ENCODE measurements around the gene SEMA5A. TPM values are rescaled to one million over a fixed set of nuclear protein-coding genes. Genes with fewer than 3 reads are reported as not detected.

The SEMA5A gene
- total RNA-seq, 1 donor from 2014 or later: 11.9 TPM

DNA sequence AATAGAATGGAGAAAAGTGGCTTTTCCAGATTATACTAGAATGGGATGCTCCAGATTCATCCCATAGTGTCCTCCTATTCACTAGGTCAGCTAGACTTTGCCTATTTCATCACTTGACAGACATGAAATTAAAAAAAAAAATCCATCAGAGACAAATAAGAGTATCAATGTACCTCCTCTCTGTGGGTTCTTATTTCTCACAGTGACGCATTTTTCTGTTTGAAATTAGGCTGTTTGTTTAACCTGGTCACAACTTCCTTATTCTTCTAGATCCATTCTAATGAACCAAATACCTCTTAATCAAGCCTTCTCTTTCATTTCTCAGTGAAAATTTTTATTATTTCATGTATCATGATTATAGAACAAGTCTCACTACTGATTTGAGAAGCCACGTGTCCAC is 305.4 kb downstream of the SEMA5A start:
- Histone ChIP-seq H3K9ac (no peak overlapping the region), H3K79me2 (ENCODE audit: low read depth) (no peaks in the 10 kb centered on the region), H4K20me1 (ENCODE audit: low read depth) (no peaks in the 10 kb centered on the region), H3K4me2 (no peak overlapping the region), H3F3A (ENCODE audit: low read depth) (no peaks in the 10 kb centered on the region), H3K27me3 (no peaks in the 10 kb centered on the region), H3K36me3 (no peaks in the 10 kb centered on the region), H2AFZ (replicated peaks) (no peak overlapping the region), H3K4me1 (no peaks in the 10 kb centered on the region), H3K4me3 (no peak overlapping the region), H3K9me3 (ENCODE audit: low read depth) (no peaks in the 10 kb centered on the region), H3K27ac (no peak overlapping the region)
- no peak for DNase-seq (ENCODE audit: low spot score)
- Mint-ChIP-seq H3K9me3 (no peaks in the 10 kb centered on the region), H3K4me1 (no peaks in the 10 kb centered on the region), H3K4me3 (no peak overlapping the region), H3K27ac (no peak overlapping the region), H3K36me3 (no peaks in the 10 kb centered on the region), H3K27me3 (ENCODE audit: insufficient read depth, low read depth) (no peaks in the 10 kb centered on the region)
- no peak for TF ChIP-seq EZH2 (IDR thresholded peaks at IDR 0.05)
- no peak for TF ChIP-seq EZH2phosphoT487 (IDR thresholded peaks at IDR 0.05)
- TF ChIP-seq, protein P1, sequence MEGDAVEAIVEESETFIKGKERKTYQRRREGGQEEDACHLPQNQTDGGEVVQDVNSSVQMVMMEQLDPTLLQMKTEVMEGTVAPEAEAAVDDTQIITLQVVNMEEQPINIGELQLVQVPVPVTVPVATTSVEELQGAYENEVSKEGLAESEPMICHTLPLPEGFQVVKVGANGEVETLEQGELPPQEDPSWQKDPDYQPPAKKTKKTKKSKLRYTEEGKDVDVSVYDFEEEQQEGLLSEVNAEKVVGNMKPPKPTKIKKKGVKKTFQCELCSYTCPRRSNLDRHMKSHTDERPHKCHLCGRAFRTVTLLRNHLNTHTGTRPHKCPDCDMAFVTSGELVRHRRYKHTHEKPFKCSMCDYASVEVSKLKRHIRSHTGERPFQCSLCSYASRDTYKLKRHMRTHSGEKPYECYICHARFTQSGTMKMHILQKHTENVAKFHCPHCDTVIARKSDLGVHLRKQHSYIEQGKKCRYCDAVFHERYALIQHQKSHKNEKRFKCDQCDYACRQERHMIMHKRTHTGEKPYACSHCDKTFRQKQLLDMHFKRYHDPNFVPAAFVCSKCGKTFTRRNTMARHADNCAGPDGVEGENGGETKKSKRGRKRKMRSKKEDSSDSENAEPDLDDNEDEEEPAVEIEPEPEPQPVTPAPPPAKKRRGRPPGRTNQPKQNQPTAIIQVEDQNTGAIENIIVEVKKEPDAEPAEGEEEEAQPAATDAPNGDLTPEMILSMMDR (IDR thresholded peaks at IDR 0.05): no peak

- Histone ChIP-seq H3K36me3 (no peaks in the 10 kb centered on the region), H3K9me3 (ENCODE audit: low read depth) (no peaks in the 10 kb centered on the region), H3K27ac (no peak overlapping the region), H3K79me2 (ENCODE audit: low read depth) (no peaks in the 10 kb centered on the region), H3K4me1 (no peaks in the 10 kb centered on the region), H2AFZ (replicated peaks) (no peak overlapping the region), H3K9ac (no peak overlapping the region), H3K4me3 (no peak overlapping the region), H3F3A (ENCODE audit: low read depth) (no peaks in the 10 kb centered on the region), H4K20me1 (ENCODE audit: low read depth) (no peaks in the 10 kb centered on the region), H3K4me2 (no peak overlapping the region), H3K27me3 (no peaks in the 10 kb centered on the region)
- H3K27me3 Mint-ChIP-seq (ENCODE audit: insufficient read depth, low read depth): no peaks in the 10 kb centered on the region
- no peak overlapping the region for H3K27ac Mint-ChIP-seq
- H3K4me3 Mint-ChIP-seq: no peak overlapping the region
- TF ChIP-seq EZH2 (IDR thresholded peaks at IDR 0.05): no peak
- TF ChIP-seq, protein P1 (IDR thresholded peaks at IDR 0.05): no peak
- H3K4me1 Mint-ChIP-seq: no peaks in the 10 kb centered on the region
- no peaks in the 10 kb centered on the region for H3K9me3 Mint-ChIP-seq
- no peak for DNase-seq (ENCODE audit: low spot score)
- no peaks in the 10 kb centered on the region for H3K36me3 Mint-ChIP-seq
Measured at GRCh38 chr5:9239626-9240025, 306.2 kb downstream of the SEMA5A start.

DNA sequence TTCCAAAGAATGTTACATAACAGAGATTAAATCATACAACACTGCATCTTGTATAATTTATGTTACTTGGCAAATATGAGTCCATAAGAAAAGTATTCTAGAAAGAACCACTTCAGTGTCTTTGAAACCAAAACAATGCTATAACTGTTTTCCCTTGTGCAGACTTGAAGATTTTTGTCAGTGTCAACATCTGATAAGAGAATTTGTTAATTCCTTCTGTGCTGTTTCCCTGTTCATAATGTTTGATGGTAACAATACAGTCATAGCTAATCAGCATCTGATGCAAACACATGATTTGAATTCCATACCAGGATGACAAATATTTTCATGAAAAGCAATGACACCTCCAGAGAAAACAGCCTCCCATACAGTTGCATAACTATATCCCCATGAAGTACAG is 306.8 kb downstream of the SEMA5A start:
- Histone ChIP-seq H4K20me1 (ENCODE audit: low read depth) (no peaks in the 10 kb centered on the region), H3K27me3 (no peaks in the 10 kb centered on the region), H3K4me1 (peaks cover under 1% of the 10 kb centered on the region), H3K27ac (no peak overlapping the region), H3K79me2 (ENCODE audit: low read depth) (no peaks in the 10 kb centered on the region), H3K9me3 (ENCODE audit: low read depth) (no peaks in the 10 kb centered on the region), H2AFZ (replicated peaks) (no peak overlapping the region), H3K4me3 (no peak overlapping the region), H3K4me2 (no peak overlapping the region), H3K9ac (no peak overlapping the region), H3F3A (ENCODE audit: low read depth) (no peaks in the 10 kb centered on the region), H3K36me3 (no peaks in the 10 kb centered on the region)
- Mint-ChIP-seq H3K36me3 (no peaks in the 10 kb centered on the region), H3K9me3 (no peaks in the 10 kb centered on the region), H3K27ac (no peak overlapping the region), H3K27me3 (ENCODE audit: insufficient read depth, low read depth) (no peaks in the 10 kb centered on the region), H3K4me3 (no peak overlapping the region), H3K4me1 (no peaks in the 10 kb centered on the region)
- no peak for DNase-seq (ENCODE audit: low spot score)
- TF ChIP-seq EZH2 (IDR thresholded peaks at IDR 0.05): no peak
- TF ChIP-seq, protein P1 (IDR thresholded peaks at IDR 0.05): no peak
- TF ChIP-seq EZH2phosphoT487 (IDR thresholded peaks at IDR 0.05): no peak
